GM12878 (cell line): Measurements from ENCODE around the gene ZNF165. TPM values are rescaled to one million over a fixed set of nuclear protein-coding genes. Genes with fewer than 3 reads are reported as not detected.

ENCODE experiments used
- ATAC-seq: fragments of 200-7000 bp; cut with Tn5 transposase; 3 replicates; pipeline ENCODE4 v1.9.1; 2020; ENCODE audit warnings: mild to moderate bottlenecking, moderate library complexity
- BruUV-seq: library from RNA; stranded (reverse); fragments of 400-500 nt; replicated peaks from 2 replicates; lab custom pipeline; 2021; lab: Mats Ljungman, UMichigan
- CTCF ChIA-PET: fragments of 300-600 bp; sonication (Branson Sonifier 250); formaldehyde crosslinking; extraction: SDS; loops from one replicate; lab custom pipeline; 2021; ENCODE audit warnings: inconsistent platforms; lab: Yijun Ruan, JAX
- POLR2A ChIA-PET: fragments of 350-600 bp; formaldehyde crosslinking; extraction: SDS; loops from one replicate; lab custom pipeline; 2021; ENCODE audit warnings: inconsistent platforms; lab: Charles Lee
- RAD21 ChIA-PET: fragments of 300-600 bp; sonication (Branson Sonifier 250); formaldehyde crosslinking; loops from one replicate; lab custom pipeline; 2023; ENCODE audit warnings: antibody characterized with exemption; ENCODE audit not compliant: unreplicated experiment; lab: Charles Lee
- SMC1A ChIA-PET: fragments of 300-600 bp; sonication (Branson Sonifier 250); formaldehyde crosslinking; loops from one replicate; lab custom pipeline; 2023; ENCODE audit not compliant: unreplicated experiment, uncharacterized antibody; lab: Charles Lee
- DNase-seq: peaks from one replicate; pipeline ENCODE4 v3.0.0-alpha.2; 2011; ENCODE audit warnings: low read depth, low spot score
- FAIRE-seq: peaks from 3 replicates; lab custom pipeline; 2011; peaks lifted over from hg19 to GRCh38; lab: Jason Lieb, UNC
- H2AFZ ChIP-seq: 2 replicates; pipeline ENCODE4 v1.6.0; 2011; ENCODE audit warnings: low read depth, low read length, control low read depth; ENCODE audit not compliant: control insufficient read depth
- H3K27ac ChIP-seq: 2 replicates; pipeline ENCODE4 v1.5.1; 2011; ENCODE audit warnings: control low read depth; ENCODE audit not compliant: control insufficient read depth, insufficient read depth
- H3K27me3 ChIP-seq, 2 experiments: replicated peaks in 1 of 2; 2 replicates each; pipeline versions ENCODE4 v1.6.0 to v1.6.1; 2011; ENCODE audit warnings: low read length in 1 of 2; ENCODE audit not compliant: control insufficient read depth in 2 of 2, insufficient read depth in 2 of 2
- H3K36me3 ChIP-seq, 2 experiments: 2 replicates each; pipeline ENCODE4 v1.5.1; 2011; ENCODE audit warnings: low read length in 1 of 2; ENCODE audit not compliant: control insufficient read depth in 2 of 2, insufficient read depth in 2 of 2
- H3K4me1 ChIP-seq: 2 replicates; pipeline ENCODE4 v1.6.1; 2011; ENCODE audit warnings: mild to moderate bottlenecking, low read length, moderate library complexity, mixed read lengths; ENCODE audit not compliant: control insufficient read depth, insufficient read depth
- H3K4me2 ChIP-seq: 2 replicates; pipeline ENCODE4 v1.6.0; 2011; ENCODE audit warnings: control low read depth; ENCODE audit not compliant: control insufficient read depth, insufficient read depth
- H3K4me3 ChIP-seq: fragments of 200-600 bp; sonication (generic); 2 replicates; pipeline ENCODE4 v1.5.1; 2016
- H3K79me2 ChIP-seq: 2 replicates; pipeline ENCODE4 v1.6.0; 2011; ENCODE audit warnings: low read length; ENCODE audit not compliant: control insufficient read depth, insufficient read depth
- H3K9ac ChIP-seq: 2 replicates; pipeline ENCODE4 v1.8.0; 2011; ENCODE audit warnings: low read length, control low read depth, mixed read lengths; ENCODE audit not compliant: control insufficient read depth, insufficient read depth
- H3K9me3 ChIP-seq: replicated peaks from 3 replicates; pipeline ENCODE4 v1.5.1; 2011; ENCODE audit warnings: mild to moderate bottlenecking, low read length; ENCODE audit not compliant: control insufficient read depth, insufficient read depth
- H4K20me1 ChIP-seq: 2 replicates; pipeline ENCODE4 v1.6.0; 2011; ENCODE audit not compliant: control insufficient read depth, insufficient read depth
- BACH1 ChIP-seq: fragments of 450-650 bp; IDR thresholded peaks from 2 replicates; pipeline ENCODE4 v1.6.1; 2017; ENCODE audit warnings: mild to moderate bottlenecking, borderline replicate concordance
- BCL11A ChIP-seq: IDR thresholded peaks from 2 replicates; pipeline ENCODE4 v1.6.1; 2011; ENCODE audit warnings: low read depth, low read length
- BHLHE40 ChIP-seq, 2 experiments: fragments of 450-650 bp in 1 of 2; IDR thresholded peaks; 2 replicates each; pipeline ENCODE4 v1.6.1; 2011 to 2017; ENCODE audit warnings: low read depth in 2 of 2, borderline replicate concordance in 1 of 2, improper control_type of control experiment in 1 of 2, low read length in 1 of 2, mild to moderate bottlenecking in 1 of 2
- CBFB ChIP-seq: IDR thresholded peaks from 2 replicates; pipeline ENCODE4 v1.6.1; 2016; ENCODE audit warnings: antibody characterized with exemption, low read depth
- HDGF ChIP-seq: fragments of 450-650 bp; IDR thresholded peaks from 2 replicates; pipeline ENCODE4 v1.6.1; 2016; ENCODE audit warnings: antibody characterized with exemption
- NFIC ChIP-seq: IDR thresholded peaks from 2 replicates; pipeline ENCODE4 v1.6.1; 2012; ENCODE audit warnings: low read depth, mild to moderate bottlenecking, inconsistent platforms, low read length, moderate library complexity
- PML ChIP-seq: IDR thresholded peaks from 2 replicates; pipeline ENCODE4 v1.6.1; 2012; ENCODE audit warnings: low read length, inconsistent platforms
- POU2F2 ChIP-seq: IDR thresholded peaks from 3 replicates; pipeline ENCODE4 v1.6.1; 2011; ENCODE audit warnings: low read depth, mild to moderate bottlenecking, low read length, borderline replicate concordance
- RELA ChIP-seq: fragments of 450-650 bp; IDR thresholded peaks from 2 replicates; pipeline ENCODE4 v1.8.0; 2014; ENCODE audit warnings: borderline replicate concordance; ENCODE audit not compliant: partially characterized antibody
- in situ Hi-C: fragments of 300-500 bp; cut with MboI; formaldehyde crosslinking; loops from 9 replicates; pipeline ENCODE4 v1.14.3; 2018; ENCODE audit warnings: mixed read lengths
- intact Hi-C: fragments of 100-400 bp; cut with micrococcal nuclease; formaldehyde crosslinking; loops from one replicate; pipeline ENCODE4 v1.14.2; 2022; ENCODE audit not compliant: unreplicated experiment
- polyA plus RNA-seq, 11 experiments: library from polyadenylated mRNA; depleted of rRNA in 4 of 11; unstranded in 6 of 11; stranded (reverse) in 5 of 11; fragments of >200 nt; fragmentation: Nextera tagmentation in 4 of 11; fragmentation: Illumina TruSeq in 1 of 11; extraction: Ambion mirVana in 4 of 11; extraction: Trizol in 1 of 11; gene quantifications; 1 replicate in 1 of 11; 2 replicates in 10 of 11; pipeline versions ENCODE4 v1.2.1 to v1.2.3, GENCODE V29; 2011 to 2016; ENCODE audit warnings: inconsistent platforms in 2 of 11, missing spikeins in 2 of 11, low read depth in 1 of 11
- total RNA-seq, 4 experiments: library from RNA; depleted of rRNA in 3 of 4; stranded (reverse); fragments of >200 nt in 3 of 4; fragmentation: Illumina TruSeq in 1 of 4; extraction: Trizol in 1 of 4; gene quantifications; 2 replicates each; pipeline versions ENCODE4 v1.2.1 to v1.2.3, GENCODE V29; 2013 to 2021
- TF ChIP-seq, protein P1 (sequence below): IDR thresholded peaks from 2 replicates; pipeline ENCODE4 v1.6.1; 2012; ENCODE audit warnings: low read depth, low read length, improper control_type of control experiment
- TF ChIP-seq, protein P2 (sequence below): fragments of 450-650 bp; IDR thresholded peaks from 2 replicates; pipeline ENCODE4 v1.6.1; 2017; ENCODE audit warnings: mild to moderate bottlenecking, moderate library complexity
- TF ChIP-seq, protein P3 (sequence below): fragments of 450-650 bp; formaldehyde crosslinking; IDR thresholded peaks from 2 replicates; pipeline ENCODE4 v1.4.0; 2022; ENCODE audit warnings: mild to moderate bottlenecking, moderate library complexity
- TF ChIP-seq, protein P4 (sequence below): IDR thresholded peaks from 2 replicates; pipeline ENCODE4 v1.6.1; 2011; ENCODE audit warnings: low read depth, low read length, improper control_type of control experiment, borderline replicate concordance
- TF ChIP-seq, protein P5 (sequence below): IDR thresholded peaks from 2 replicates; pipeline ENCODE4 v1.6.1; 2011; ENCODE audit warnings: borderline replicate concordance, low read depth, mild to moderate bottlenecking, moderate library complexity, mixed read lengths, low read length; ENCODE audit not compliant: insufficient read depth; ENCODE audit errors: extremely low read length

The ZNF165 gene
- total and polyA plus RNA-seq, 10 of the 15 experiments (the other 5 are each of a cell fraction or from before 2014, with no cell fraction given) = 1.1 to 5.0 (median 2.9) TPM

DNA sequence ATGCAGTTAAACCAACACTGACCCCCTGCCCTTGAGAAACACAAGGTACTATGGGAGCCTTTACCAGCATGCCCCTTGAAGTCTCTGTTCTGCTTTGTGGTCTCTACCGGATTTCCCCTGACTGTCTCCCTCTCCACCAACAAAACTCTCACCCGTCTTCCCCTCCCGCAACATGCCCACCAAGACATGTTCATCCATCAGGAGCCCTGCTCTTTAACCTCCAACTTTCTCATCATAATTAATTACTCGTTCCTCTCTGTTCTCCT, 1.1 kb downstream of the ZNF165 start (continued):
- TF ChIP-seq, protein P1, sequence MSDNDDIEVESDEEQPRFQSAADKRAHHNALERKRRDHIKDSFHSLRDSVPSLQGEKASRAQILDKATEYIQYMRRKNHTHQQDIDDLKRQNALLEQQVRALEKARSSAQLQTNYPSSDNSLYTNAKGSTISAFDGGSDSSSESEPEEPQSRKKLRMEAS = 0 out of 2 replicates have a peak, but pooled peaks have one; percentile 9
- TF ChIP-seq CBFB (peak; percentile 31; the same call in 1 of the 2 replicates), RELA (peak; percentile 72), BACH1 (no peak), PML (0 out of 2 replicates have a peak, but pooled peaks have one; percentile 7), POU2F2 (no peak; the same call in 2 of the 3 replicates), HDGF (peak; percentile 24; the same call in 1 of the 2 replicates), BHLHE40 (IDR thresholded peaks at IDR 0.05; ENCODE audit: borderline replicate concordance in 1 of 2, low read depth in 2 of 2, low read length in 1 of 2) (peak in 1 of 2 experiments; percentile 35; a peak in 1 of 4 replicates)

DNA sequence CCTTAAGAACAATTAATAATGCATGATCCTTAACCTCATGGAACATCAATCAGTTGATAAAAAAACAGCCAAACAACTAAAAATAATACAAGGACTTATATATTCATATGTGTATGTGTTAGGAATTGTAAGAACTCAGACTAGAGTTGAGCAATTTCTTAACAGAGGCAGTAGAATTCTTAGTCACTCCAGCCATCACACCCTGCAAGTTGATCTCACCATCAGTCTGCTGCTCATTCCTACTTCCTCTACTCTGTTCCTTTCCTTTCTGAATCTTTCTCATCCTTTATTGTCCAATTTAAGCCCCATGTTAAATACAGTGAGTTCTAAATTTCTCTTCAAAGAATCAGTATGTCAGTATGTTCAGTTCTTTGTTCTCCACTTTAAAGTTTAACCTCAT, 2.6 kb downstream of the ZNF165 start:
- POLR2A ChIA-PET = no interaction called here
- ATAC-seq = no peak
- H3K27me3 ChIP-seq = no peaks in the 10 kb centered on the region
- TF ChIP-seq, protein P2, sequence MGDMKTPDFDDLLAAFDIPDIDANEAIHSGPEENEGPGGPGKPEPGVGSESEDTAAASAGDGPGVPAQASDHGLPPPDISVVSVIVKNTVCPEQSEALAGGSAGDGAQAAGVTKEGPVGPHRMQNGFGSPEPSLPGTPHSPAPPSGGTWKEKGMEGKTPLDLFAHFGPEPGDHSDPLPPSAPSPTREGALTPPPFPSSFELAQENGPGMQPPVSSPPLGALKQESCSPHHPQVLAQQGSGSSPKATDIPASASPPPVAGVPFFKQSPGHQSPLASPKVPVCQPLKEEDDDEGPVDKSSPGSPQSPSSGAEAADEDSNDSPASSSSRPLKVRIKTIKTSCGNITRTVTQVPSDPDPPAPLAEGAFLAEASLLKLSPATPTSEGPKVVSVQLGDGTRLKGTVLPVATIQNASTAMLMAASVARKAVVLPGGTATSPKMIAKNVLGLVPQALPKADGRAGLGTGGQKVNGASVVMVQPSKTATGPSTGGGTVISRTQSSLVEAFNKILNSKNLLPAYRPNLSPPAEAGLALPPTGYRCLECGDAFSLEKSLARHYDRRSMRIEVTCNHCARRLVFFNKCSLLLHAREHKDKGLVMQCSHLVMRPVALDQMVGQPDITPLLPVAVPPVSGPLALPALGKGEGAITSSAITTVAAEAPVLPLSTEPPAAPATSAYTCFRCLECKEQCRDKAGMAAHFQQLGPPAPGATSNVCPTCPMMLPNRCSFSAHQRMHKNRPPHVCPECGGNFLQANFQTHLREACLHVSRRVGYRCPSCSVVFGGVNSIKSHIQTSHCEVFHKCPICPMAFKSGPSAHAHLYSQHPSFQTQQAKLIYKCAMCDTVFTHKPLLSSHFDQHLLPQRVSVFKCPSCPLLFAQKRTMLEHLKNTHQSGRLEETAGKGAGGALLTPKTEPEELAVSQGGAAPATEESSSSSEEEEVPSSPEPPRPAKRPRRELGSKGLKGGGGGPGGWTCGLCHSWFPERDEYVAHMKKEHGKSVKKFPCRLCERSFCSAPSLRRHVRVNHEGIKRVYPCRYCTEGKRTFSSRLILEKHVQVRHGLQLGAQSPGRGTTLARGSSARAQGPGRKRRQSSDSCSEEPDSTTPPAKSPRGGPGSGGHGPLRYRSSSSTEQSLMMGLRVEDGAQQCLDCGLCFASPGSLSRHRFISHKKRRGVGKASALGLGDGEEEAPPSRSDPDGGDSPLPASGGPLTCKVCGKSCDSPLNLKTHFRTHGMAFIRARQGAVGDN = no peak
- TF ChIP-seq BCL11A = no peak
- TF ChIP-seq, protein P3, sequence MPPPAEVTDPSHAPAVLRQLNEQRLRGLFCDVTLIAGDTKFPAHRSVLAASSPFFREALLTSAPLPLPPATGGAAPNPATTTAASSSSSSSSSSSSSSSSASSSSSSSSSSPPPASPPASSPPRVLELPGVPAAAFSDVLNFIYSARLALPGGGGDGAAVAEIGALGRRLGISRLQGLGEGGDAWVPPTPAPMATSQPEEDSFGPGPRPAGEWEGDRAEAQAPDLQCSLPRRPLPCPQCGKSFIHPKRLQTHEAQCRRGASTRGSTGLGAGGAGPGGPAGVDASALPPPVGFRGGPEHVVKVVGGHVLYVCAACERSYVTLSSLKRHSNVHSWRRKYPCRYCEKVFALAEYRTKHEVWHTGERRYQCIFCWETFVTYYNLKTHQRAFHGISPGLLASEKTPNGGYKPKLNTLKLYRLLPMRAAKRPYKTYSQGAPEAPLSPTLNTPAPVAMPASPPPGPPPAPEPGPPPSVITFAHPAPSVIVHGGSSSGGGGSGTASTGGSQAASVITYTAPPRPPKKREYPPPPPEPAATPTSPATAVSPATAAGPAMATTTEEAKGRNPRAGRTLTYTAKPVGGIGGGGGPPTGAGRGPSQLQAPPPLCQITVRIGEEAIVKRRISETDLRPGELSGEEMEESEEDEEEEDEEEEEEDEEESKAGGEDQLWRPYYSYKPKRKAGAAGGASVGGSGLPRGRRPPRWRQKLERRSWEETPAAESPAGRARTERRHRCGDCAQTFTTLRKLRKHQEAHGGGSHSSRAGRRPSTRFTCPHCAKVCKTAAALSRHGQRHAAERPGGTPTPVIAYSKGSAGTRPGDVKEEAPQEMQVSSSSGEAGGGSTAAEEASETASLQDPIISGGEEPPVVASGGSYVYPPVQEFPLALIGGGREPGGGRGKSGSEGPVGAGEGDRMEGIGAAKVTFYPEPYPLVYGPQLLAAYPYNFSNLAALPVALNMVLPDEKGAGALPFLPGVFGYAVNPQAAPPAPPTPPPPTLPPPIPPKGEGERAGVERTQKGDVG (CRISPR knock-in tag) = no peak
- TF ChIP-seq, protein P4, sequence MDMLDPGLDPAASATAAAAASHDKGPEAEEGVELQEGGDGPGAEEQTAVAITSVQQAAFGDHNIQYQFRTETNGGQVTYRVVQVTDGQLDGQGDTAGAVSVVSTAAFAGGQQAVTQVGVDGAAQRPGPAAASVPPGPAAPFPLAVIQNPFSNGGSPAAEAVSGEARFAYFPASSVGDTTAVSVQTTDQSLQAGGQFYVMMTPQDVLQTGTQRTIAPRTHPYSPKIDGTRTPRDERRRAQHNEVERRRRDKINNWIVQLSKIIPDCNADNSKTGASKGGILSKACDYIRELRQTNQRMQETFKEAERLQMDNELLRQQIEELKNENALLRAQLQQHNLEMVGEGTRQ = no peak
- TF ChIP-seq, protein P5, sequence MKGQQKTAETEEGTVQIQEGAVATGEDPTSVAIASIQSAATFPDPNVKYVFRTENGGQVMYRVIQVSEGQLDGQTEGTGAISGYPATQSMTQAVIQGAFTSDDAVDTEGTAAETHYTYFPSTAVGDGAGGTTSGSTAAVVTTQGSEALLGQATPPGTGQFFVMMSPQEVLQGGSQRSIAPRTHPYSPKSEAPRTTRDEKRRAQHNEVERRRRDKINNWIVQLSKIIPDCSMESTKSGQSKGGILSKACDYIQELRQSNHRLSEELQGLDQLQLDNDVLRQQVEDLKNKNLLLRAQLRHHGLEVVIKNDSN = no peak
- TF ChIP-seq POU2F2 = no peak
- TF ChIP-seq NFIC = no peak

More for the DNA sequence above, 2.6 kb downstream of the ZNF165 start:
- no peak for DNase-seq
- BruUV-seq = no TSS peak
- peaks cover 2% of the 10 kb centered on the region for H3K79me2 ChIP-seq
- H3K36me3 ChIP-seq = peaks cover 0 to 6% of the 10 kb centered on the region in 2 experiments; a peak in 1 of 4 replicates
- H3K4me1 ChIP-seq = peaks cover 6% of the 10 kb centered on the region
- in situ Hi-C loops = loop anchor here (25.0 kb wide), 1 partner anchor 1421 kb away; the partner anchor contains the start of gene ZNF322
- no peak overlapping the region for H3K27ac ChIP-seq
- no peak overlapping the region for H2AFZ ChIP-seq
- no peak overlapping the region for H3K4me3 ChIP-seq
- RAD21 ChIA-PET = no interaction called here
- H4K20me1 ChIP-seq = no peaks in the 10 kb centered on the region
- H3K4me2 ChIP-seq = no peak overlapping the region
- intact Hi-C loops = no loop called here
- H3K9ac ChIP-seq = no peak overlapping the region
- CTCF ChIA-PET = no interaction called here
- no peak for FAIRE-seq
- SMC1A ChIA-PET = no interaction called here
- peaks cover under 1% of the 10 kb centered on the region; the same call in 2 of the 3 replicates for H3K9me3 ChIP-seq
